Esophagus squamous epithelium (tissue), 5 donors: ENCODE results near the gene IFNAR2. TPM values are rescaled to one million over a fixed set of nuclear protein-coding genes. Genes with fewer than 3 reads are reported as not detected.

ENCODE experiments used
- DNase-seq: peaks from one replicate; lab custom pipeline; 2025; lab: John Stamatoyannopoulos, UW
- H3K27ac ChIP-seq, 4 donors: fragments of 200-600 bp; sonication (generic); one replicate each; pipeline ENCODE4 v1.5.1; 2016 to 2019; ENCODE audit warnings: mild to moderate bottlenecking in 1 of 4
- H3K27me3 ChIP-seq, 4 donors: fragments of 200-600 bp; sonication (generic); 1 replicate in 3 of 4; 2 replicates in 1 of 4; pipeline versions ENCODE4 v1.5.1 to v1.6.0; 2017 to 2021; ENCODE audit warnings: antibody characterized with exemption in 1 of 4
- H3K36me3 ChIP-seq, 3 donors: fragments of 200-600 bp; sonication (generic); one replicate each; pipeline ENCODE4 v1.5.1; 2016 to 2019
- H3K4me1 ChIP-seq, 3 donors: fragments of 200-600 bp; sonication (generic); one replicate each; pipeline ENCODE4 v1.5.1; 2017 to 2019
- H3K4me3 ChIP-seq, 4 donors: fragments of 200-600 bp; sonication (generic); 1 replicate in 3 of 4; 2 replicates in 1 of 4; pipeline ENCODE4 v1.5.1; 2016 to 2019; ENCODE audit warnings: mild to moderate bottlenecking in 2 of 4, moderate library complexity in 1 of 4
- H3K9me3 ChIP-seq, 3 donors: fragments of 200-600 bp; sonication (generic); one replicate each; pipeline ENCODE4 v1.5.1; 2016 to 2019
- POLR2A ChIP-seq, 4 donors: fragments of 450-650 bp; IDR thresholded peaks; one replicate each; pipeline ENCODE4 v1.6.1; 2017; ENCODE audit warnings: antibody characterized with exemption in 4 of 4, mild to moderate bottlenecking in 4 of 4, moderate library complexity in 3 of 4
- WGBS, 2 donors: methylation state at CpG; one replicate each; pipeline ENCODE4 v1.1.5; 2018; 5-methylcytosine and 5-hydroxymethylcytosine counted together
- intact Hi-C: fragments of 100-400 bp; cut with DNase I; formaldehyde crosslinking; loops from one replicate; pipeline ENCODE4 v1.15.0; 2022
- total RNA-seq, 4 donors: library from RNA; depleted of rRNA; stranded (reverse); fragments of >200 nt; gene quantifications; one replicate each; pipeline ENCODE4 v1.1.0, GENCODE V29; 2016
- TF ChIP-seq, protein P1 (sequence below), 6 experiments: fragments of 450-650 bp in 4 of 6; fragments of 200-600 bp in 2 of 6; sonication (generic) in 2 of 6; IDR thresholded peaks; one replicate each; pipeline ENCODE4 v1.5.1; 2016 to 2019; ENCODE audit warnings: antibody characterized with exemption in 6 of 6, mild to moderate bottlenecking in 4 of 6, moderate library complexity in 4 of 6
- donor health status: DM: yes; HTN: yes; CAD: no.

IFNAR2 gene
- total RNA-seq, 4 donors from 2014 or later: 4.0 to 13.3 (median 7.0) TPM

- no peak for TF ChIP-seq POLR2A (IDR thresholded peaks at IDR 0.05)
- TF ChIP-seq, protein P1, sequence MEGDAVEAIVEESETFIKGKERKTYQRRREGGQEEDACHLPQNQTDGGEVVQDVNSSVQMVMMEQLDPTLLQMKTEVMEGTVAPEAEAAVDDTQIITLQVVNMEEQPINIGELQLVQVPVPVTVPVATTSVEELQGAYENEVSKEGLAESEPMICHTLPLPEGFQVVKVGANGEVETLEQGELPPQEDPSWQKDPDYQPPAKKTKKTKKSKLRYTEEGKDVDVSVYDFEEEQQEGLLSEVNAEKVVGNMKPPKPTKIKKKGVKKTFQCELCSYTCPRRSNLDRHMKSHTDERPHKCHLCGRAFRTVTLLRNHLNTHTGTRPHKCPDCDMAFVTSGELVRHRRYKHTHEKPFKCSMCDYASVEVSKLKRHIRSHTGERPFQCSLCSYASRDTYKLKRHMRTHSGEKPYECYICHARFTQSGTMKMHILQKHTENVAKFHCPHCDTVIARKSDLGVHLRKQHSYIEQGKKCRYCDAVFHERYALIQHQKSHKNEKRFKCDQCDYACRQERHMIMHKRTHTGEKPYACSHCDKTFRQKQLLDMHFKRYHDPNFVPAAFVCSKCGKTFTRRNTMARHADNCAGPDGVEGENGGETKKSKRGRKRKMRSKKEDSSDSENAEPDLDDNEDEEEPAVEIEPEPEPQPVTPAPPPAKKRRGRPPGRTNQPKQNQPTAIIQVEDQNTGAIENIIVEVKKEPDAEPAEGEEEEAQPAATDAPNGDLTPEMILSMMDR (IDR thresholded peaks at IDR 0.05): peak; percentile 72 to 82 (median 76)
- Histone ChIP-seq H3K36me3 (no peaks in the 10 kb centered on the region), H3K4me3 (peak overlapping the region in 1 of 4 donors; percentile 29), H3K27ac (peak overlapping the region in 1 of 4 donors; percentile 61), H3K9me3 (no peaks in the 10 kb centered on the region), H3K27me3 (no peaks in the 10 kb centered on the region), H3K4me1 (peaks cover 0 to 18% (median 12%) of the 10 kb centered on the region in 3 donors)
- DNase-seq: no peak
- WGBS, 2 donors: 11 to 15% methylated on average over 8 to 14 of the region's 14 CpGs
- intact Hi-C loops: loop anchor here (10.0 kb wide), 1 partner anchor 252 kb away; no protein-coding TSS in a partner anchor
Measured at GRCh38 chr21:33196941-33197374, 32.8 kb upstream of the IFNAR2 start.

DNA sequence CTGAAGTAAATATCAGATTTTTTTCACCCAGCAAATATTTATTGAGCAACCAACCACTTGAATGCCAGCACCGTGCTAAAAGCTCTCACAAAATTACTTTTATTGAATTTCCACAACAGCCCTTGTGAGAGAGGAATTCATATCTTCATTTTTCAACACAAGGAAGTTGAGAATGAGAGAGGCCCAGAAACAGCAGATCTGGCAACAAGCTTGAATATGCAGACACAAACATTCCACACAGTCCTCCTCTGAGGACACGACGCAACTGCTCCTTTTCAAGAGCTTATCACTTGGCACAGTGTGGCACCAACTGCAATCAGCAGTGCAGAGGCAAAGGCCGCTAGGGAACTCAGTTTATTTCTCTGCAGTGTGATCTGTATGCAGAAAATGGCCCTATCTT is 32.2 kb upstream of the IFNAR2 start:
- Histone ChIP-seq H3K27me3 (no peaks in the 10 kb centered on the region), H3K36me3 (no peaks in the 10 kb centered on the region), H3K4me3 (no peak overlapping the region), H3K4me1 (peaks cover 0 to 18% (median 12%) of the 10 kb centered on the region in 3 donors), H3K27ac (peak overlapping the region in 1 of 4 donors; percentile 61), H3K9me3 (no peaks in the 10 kb centered on the region)
- TF ChIP-seq POLR2A (IDR thresholded peaks at IDR 0.05): no peak
- TF ChIP-seq, protein P1 (IDR thresholded peaks at IDR 0.05): no peak
- intact Hi-C loops: loop anchor here (10.0 kb wide), 1 partner anchor 253 kb away; no protein-coding TSS in a partner anchor
- DNase-seq: no peak
- WGBS, 2 donors: 54 to 59% methylated on average over 4 of the region's 4 CpGs

- H3K36me3 ChIP-seq: no peaks in the 10 kb centered on the region
- intact Hi-C loops: loop anchor here (10.0 kb wide), 1 partner anchor 254 kb away; no protein-coding TSS in a partner anchor
- peak overlapping the region in 3 of 4 donors; percentile 40 to 64 (median 42) for H3K27ac ChIP-seq
- peaks cover 0 to 23% (median 15%) of the 10 kb centered on the region in 3 donors for H3K4me1 ChIP-seq
- TF ChIP-seq, protein P1 (IDR thresholded peaks at IDR 0.05): no peak
- no peak for TF ChIP-seq POLR2A (IDR thresholded peaks at IDR 0.05)
- no peak for DNase-seq
- WGBS, 2 donors: 48 to 49% methylated on average over 9 of the region's 9 CpGs
- H3K4me3 ChIP-seq: no peak overlapping the region
- no peaks in the 10 kb centered on the region for H3K9me3 ChIP-seq
- no peaks in the 10 kb centered on the region for H3K27me3 ChIP-seq
Measured at GRCh38 chr21:33198346-33199099, 31.2 kb upstream of the IFNAR2 start.

DNA sequence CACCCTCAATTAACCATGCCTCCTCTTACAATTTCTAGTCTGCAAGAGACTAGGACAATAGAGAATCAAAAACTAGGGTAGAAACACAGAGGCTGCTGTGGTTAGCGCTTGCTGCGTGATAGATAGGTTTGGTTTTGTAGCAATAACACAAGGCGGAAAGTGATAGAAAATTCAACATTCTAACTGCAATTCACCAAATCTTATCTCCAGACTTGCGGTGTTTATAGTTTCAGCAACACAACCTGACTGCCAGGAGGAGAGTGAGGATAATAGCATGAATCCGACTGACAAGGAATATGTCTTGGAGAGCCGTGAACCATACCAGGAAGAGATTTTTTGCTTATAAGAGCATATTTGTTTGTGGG is 30.7 kb upstream of the IFNAR2 start:
- H3K36me3 ChIP-seq: no peaks in the 10 kb centered on the region
- TF ChIP-seq, protein P1 (IDR thresholded peaks at IDR 0.05): no peak
- TF ChIP-seq POLR2A (IDR thresholded peaks at IDR 0.05): no peak
- no peak for DNase-seq
- H3K4me1 ChIP-seq: peaks cover 0 to 28% (median 18%) of the 10 kb centered on the region in 3 donors
- no peak overlapping the region for H3K4me3 ChIP-seq
- peak overlapping the region in 3 of 4 donors; percentile 40 to 64 (median 42) for H3K27ac ChIP-seq
- no peaks in the 10 kb centered on the region for H3K27me3 ChIP-seq
- 79% methylated on average over 6 of the region's 6 CpGs for WGBS, 2 donors
- intact Hi-C loops: loop anchor here (10.0 kb wide), 1 partner anchor 254 kb away; no protein-coding TSS in a partner anchor
- no peaks in the 10 kb centered on the region for H3K9me3 ChIP-seq
